HG03378 (cell line): Measurements from ENCODE around the gene LSAMP.
"Not testable (repeated sequence)": the region's sequence is repeated elsewhere in the genome, so short reads cannot be mapped to it uniquely, and the experiment has no call there.

ENCODE experiments used
- ATAC-seq: cut with Tn5 transposase; IDR thresholded peaks from one replicate; pipeline ENCODE4 v1.9.1; 2021; ENCODE audit warnings: mild to moderate bottlenecking, moderate library complexity; ENCODE audit not compliant: unreplicated experiment

LSAMP gene

DNA sequence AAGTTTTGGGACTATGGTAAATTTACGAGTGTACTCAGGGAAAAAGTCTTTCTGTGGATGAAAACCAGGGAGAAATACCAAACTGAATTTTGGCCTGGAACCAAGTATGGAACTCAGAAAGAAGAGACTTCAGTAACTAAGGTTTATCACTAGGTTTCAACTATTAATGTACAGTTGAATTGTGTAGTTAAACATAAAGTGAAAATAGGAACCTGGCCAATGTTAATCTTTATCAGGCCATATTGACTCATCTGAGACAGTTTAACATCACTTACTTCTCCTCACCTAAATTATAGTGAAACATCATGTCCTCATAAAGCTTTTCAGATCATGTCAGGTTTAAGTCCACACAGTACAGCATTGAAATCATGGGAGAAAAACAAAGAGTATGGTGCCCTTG is 197.7 kb downstream of the LSAMP start:
- no peak for ATAC-seq

DNA sequence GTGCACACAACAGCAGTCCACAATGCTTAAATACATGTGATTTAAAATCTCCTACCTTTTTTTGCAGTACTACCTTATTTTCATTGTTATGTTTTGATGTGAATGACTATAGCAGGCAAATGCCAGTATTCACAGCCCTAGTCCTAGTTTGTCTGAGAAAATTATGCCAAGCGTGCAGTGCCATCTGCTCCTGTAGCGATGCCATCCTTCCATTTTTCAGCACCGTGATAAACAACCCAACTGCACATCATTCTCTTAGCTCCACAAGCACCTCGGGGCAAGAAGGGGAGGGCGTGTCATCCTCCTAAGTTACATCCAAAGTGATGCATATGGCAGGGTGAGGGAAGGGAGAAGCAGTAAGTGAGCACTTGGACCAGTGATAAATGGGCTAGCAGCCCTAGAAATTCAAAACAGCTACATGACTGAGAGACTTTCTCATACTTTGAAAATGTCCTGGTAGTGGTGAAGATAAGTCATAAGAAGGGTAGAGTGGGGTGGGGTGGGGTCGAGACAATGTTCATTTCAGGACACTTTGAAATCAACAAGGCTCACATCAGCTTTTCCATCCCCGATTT is 198.8 kb downstream of the LSAMP start:
- ATAC-seq, result no peak

DNA sequence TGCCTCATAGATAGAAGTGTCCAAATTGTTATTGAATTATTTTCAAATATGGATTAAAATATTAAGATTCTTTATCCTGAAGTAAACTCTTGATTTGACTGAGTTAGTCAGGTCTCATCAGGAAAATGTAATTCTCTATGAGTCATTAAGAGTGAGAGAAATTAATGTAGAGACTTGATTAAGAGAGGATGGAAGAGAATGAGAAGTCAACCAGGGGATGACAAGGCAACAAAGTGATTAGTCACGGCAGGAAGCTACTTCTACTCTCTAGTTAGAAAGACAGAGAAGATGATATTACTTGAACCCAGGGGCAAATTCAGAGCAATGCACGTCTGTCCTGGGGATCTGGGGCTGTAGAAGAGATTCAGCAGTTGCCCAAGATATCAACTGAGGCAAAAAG is 202.5 kb downstream of the LSAMP start:
- no peak for ATAC-seq

DNA sequence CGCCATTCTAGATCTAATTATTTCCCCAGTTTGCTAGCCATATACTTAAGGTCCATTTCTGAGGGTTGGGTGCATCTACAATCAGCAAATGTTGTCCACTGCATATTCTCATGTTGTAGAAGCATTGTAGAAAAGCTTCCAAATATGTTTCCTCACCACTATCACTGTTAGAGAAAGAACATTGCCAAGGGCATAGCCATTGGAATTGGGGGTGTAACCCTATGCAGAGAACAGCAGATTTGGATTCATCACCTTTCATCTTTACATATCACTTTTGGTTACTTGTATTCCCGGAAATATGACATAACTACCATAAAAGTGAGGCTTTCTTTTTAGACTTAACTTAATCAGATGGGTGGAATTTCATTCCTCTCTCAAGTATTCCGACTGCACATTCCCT is 203.6 kb downstream of the LSAMP start:
- ATAC-seq, result no peak

DNA sequence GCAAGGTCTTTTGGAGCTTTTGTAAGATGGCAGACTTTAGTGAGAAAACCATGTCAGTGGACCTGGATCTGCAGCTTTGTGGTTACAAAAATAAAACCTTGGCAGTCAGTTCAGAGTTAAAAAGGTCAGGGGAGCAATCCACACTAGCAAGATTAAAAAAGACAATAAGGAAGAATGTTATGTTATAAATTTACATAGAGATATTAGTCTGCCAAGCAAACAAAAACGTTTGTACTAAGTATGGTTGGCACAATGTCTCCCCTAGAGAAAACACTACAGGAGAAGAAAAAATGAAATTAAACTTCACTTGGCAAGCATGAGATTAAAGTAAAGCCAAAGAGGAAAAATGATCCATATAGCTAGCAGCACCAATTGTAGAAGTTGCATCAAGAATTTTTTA is 205.0 kb downstream of the LSAMP start:
- ATAC-seq, result no peak

DNA sequence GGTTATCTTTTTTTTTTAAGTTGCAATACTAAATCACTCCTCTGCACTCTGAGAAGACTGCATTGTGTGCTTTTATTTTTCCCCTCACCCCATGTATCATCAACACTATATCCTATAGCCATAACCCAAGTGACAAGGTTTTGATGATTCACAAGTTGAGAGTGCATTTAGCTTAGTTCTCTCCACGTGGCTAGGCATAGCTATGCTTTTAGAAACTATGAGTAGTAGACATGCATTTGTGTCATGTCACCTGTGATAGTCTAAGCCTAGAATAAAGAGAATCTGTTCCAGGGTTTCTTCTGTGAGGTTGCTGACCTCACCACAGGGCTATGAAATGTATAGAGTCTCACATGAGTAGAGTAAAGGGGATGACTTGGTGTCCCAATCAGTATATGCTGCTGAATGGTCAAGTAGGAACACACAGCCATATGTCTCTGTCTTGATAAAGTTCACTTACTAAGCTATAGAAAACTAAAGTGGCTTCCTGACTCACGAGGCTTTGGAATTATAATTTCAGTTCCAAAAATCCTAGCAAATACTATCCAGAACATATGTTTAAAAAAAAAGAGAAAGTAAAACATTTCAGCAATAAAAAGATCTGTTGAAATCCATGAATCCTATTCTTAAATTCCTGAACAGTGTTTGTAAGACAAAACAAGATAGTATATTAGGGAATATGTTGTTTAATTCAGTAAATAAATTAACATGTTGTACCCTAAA is 206.3 kb downstream of the LSAMP start:
- no peak for ATAC-seq

DNA sequence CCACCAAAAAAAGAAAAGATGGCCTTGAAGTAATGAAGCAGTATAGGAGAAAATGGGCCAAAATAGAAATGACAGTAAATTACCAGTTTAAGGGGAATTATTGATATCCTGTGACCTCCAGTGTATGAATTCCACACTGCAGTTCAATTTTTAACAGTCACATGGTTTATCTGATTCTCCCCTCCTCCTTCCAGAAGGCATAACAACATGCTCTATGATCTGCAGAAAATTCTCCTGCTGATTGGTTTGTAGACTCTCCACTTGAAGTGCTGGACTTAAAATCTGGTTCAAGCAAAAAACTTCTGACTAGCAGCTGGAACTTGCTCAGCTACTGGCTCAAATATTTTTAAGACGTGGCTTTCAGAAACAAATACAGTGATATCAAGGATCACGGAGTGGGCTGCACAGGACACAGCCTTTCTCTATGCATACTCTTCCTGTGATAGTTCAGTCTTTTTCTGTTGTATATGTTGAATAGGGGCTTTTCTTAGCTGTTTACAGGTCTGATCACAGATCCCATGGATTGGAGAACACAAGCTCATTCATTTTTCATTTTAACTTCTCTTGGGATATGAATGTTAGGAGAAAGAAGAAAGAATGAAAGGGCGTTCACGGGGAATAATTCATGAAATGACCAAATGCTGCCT is 211.5 kb downstream of the LSAMP start:
- ATAC-seq, result no peak

DNA sequence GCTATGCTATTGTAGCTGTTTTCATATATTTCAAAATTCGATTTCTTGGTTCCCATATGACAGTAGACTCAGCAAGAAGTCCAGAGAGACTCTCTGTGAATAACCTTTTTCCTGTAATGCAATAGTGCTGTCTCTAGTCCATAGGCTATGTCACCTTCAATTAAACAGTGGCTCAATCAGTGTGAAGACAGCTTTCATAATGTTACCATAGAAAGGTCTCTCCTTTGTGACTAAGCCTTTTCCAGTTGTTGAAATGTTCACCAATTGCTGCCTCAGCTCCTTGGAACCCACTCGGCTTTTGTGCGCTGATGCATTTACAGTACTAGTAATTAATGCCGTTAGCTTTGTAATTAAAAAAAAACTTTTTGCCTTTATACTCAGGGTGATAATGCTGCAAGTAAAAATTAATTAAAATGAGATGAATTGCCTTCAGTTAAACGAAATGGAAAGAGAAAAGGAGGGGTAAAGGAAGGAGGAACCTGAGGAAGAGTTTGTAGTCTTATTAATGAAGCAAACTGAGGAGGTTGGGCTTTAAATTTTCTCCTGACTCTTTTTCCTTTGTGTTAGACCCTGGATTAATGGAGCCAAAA is 214.8 kb downstream of the LSAMP start:
- ATAC-seq, result no peak

DNA sequence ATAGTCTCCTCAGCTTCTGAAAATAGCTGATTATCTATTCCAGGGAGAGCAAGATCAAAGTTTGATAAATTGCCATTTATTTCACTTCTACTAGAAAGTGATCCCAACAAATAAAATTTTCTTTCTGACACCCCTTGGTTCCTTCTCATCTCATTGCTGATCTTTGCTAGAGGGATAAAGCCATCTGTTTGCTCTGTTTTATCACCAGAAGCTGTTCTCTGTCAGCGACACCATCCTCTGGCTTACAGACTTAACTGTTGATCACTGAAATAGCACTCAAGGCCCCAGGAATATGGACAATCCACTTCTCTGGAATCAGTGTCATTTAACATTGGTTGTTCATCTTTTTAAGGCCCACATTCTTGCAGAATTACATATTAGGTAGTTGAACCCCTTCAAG is 219.0 kb downstream of the LSAMP start:
- no peak for ATAC-seq

DNA sequence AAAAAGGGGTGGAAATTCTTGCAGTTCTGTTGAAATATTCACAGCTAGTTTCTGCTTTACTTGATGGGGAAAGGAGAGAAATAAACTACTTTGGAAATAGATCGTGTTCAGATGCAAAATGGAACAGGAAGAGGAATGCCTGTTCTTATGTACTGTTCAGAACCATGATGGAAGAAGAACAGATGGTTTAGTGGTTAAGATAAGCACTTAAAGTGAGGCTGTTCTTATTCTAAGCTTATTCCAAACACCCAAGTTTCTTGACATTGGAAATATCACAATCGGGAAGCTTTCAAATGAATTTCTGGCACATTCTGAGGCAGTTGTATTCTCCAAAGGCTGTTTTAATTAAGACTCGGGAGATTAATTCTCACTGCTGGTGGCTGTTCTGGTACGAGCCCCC is 228.5 kb downstream of the LSAMP start:
- ATAC-seq, result no peak

DNA sequence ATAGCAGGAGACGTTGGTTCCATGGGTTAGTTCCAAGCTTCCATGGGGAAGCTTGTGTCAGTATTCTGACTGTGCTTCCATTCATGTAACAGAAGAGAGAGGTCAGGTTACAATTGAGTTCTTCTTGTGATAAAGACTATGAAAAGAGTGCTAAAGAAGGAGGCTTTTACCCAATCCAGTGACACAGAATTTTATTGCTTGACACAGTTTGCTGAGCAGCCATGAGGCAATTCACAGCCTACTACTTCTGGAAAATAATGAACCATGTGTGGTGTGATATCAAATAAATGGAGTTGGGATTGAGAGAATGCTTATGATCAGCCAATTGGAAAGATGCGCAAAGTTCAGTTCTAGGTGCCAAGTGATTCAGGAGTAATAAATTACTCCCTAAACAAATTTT is 233.4 kb downstream of the LSAMP start:
- no peak for ATAC-seq

DNA sequence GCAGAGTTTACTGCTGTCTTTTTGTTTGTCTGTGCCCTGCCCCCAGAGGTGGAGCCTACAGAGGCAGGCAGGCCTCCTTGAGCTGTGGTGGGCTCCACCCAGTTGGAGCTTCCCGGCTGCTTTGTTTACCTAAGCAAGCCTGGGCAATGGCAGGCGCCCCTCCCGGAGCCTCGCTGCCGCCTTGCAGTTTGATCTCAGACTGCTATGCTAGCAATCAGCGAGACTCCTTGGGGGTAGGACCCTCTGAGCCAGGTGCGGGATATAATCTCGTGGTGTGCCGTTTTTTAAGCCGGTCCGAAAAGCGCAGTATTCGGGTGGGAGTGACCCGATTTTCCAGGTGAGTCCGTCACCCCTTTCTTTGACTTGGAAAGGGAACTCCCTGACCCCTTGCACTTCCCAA is 236.5 kb downstream of the LSAMP start:
- not testable (repeated sequence) for ATAC-seq

DNA sequence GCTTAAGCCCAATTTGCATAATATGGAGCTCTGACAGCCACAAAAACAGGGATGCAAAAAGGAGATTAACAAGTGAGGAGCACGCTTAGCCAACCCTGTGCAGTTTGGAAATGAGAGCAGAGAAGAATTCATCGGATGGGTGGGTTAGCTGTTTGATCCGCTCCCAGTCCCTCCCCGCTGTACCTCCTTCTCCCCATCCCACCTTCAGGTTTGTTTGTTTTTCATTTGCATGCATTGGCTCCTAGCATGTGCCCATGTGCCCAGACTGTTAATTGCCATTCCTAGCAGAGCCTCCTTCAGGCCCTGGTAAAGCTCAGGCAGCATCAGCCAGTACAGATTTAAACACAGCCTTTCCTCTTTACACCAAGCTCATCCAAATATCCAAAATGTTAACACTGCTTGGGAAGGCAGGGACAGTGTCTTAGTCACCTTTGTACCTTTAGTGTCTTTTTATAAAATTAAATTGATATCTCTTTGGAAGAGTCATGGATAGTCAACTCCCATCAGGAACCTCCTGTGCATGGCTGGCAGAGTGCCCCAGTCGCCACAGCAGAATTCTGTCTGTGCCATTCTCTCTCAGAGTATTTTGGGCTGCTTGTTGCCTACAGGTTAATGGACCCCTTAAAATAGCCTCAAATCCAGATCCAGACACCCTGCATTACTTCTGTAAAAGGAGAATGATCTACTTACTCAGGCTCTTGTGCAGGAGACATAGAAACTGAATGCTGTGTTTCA is 244.2 kb downstream of the LSAMP start:
- ATAC-seq, result no peak

DNA sequence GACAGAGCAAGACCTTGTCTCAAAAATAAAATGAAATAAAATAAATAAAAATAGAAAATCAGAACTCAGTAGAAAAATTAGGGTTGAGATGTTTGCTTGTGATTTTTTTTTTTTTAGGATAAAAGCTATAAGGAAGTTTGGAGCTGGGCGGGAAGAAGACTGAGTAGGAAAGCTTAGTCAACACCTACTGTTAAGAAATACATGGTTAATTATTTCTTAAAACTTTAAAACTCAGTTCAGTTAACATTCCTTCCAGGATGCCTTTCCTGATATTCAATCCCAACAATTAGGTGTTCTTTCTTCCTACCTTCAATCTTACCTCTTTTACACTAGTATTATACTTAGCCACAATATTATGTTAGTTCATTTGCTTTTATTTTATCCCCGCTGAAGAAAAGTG is 246.2 kb downstream of the LSAMP start:
- ATAC-seq, result no peak

DNA sequence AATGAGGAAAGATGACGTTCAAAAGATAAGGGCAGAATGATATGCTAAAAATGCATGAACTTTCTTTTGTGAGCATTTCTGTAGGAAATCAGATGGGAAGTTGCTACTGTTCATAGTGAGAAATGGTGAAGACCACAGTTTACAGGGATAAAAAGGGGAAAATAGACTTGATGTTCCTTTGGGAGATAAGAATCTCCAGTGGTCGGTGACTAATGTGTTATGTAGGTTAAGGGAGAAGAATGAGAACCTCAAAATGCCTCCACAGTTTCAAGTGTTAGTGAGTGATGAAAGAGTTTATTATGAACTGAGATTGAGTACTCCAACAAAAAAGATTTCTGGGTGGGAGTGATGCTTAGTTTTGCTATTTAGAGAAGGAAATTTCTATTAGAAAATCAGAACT is 247.2 kb downstream of the LSAMP start:
- ATAC-seq, result no peak

DNA sequence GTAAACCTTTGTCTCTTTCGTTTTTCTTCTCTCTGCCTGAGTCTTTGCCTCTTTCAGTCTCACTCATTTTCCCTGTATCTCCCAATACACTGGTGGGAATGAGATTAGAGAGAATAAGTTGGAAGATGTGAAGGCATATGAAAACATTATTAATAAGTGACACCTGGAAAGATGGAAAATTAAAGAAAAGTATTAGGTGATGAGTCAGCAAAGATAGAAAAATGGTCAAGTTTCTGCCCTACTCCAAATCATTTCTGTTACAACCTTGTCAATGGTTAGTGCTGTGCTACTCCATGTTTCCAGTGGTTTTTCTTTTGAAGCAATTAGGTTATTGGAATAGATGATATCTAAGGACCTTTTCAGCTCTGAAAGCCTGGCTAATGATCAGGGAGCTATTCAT is 252.8 kb downstream of the LSAMP start:
- no peak for ATAC-seq

DNA sequence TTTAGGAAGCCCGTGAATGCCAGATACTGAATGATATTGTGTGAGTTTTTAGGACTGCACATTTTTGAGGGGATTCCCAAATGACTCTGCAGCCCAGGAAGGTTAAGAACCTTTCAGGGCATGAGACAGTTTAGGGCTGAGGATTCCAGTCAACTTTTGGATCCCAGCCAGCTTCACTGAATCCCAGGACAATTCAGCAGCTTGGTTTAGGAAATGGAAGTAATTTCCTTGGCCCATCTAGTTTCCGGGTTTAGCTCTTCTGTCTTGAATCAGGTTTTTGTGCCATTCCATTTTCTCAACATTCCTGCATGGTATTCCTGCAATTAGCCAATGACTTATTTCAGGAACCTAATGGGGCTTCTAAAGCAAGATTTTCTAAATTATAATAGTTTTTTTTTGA is 253.9 kb downstream of the LSAMP start:
- no peak for ATAC-seq

DNA sequence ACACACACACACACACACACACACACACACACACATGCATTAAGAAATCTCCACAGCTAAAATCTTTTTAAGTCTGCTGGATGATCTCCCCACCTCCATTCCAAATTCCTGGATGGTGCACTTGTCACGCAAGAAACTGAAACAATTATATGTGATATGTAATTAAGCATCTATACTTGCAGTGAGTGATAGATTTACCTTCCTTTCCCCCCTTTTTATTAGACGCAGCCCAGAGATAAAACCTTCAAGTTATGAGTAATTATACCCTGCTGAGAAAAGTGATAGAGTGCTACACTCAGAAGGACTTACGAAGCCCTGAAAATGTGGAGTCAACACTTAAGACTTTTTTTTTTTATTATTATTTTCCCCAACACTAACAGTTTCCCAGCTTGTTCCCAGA is 255.2 kb downstream of the LSAMP start:
- ATAC-seq, result no peak

DNA sequence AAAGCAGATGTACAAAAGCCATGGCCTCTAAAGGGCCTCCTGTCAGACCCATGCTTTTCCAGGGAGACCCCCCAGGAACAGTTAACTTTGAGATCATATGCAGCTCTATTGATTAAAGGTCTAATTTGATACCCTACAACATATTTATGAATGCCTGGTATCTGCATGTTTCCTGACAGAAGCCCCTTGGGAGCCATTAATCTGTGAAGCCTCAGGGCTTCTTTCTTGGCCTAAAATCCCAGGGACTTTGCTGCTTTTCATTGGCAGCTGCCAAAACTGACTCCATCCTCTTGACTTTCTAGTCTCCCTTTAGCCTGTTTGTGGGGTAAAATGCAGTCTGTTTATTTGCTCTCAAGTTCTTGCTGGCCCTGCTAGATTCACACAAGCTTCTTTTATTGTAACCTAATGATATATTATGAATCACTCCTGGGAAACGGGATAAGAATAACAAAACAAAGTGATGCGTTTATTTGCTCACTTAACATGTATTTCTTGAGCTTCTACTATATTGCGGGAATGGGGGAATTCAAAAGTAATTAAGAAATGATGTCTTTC is 257.0 kb downstream of the LSAMP start:
- no peak for ATAC-seq

DNA sequence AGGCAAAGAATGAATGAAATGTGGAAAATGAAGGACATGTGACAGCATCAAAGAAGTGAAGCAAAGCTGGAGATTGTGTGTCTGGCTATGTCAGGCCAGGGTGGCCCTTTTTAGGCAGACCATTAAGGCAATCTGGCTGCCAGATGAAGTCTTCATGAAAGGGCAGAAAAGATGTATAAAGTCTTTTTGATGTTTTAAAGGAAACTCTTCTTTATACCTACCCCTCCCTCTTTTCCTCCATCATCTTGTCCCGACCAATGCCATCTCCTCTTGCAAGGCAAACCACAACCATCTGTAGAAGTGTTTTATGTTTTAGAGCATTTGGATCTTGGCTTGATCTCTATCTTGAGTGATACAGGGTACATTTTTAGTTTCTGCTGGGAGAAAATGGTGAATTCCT is 259.2 kb downstream of the LSAMP start:
- ATAC-seq, result no peak

DNA sequence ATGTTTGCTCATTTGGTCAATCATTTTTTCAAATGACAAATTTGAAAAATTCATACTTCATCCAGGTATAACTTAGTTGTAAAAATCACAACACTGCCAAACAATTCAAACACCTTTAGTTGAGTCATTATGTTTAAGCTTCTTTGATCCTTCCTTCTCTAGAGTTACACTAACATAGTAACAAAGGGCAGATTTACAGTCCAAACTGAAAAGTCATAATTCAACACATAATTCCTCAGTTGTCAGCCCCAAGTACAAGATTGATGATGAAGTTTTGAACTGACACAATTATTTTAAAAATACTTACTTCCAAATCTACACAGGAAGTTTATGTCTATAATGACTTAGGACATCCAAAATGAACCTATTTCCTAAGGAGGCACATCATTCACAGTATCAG is 264.1 kb downstream of the LSAMP start:
- ATAC-seq, result no peak
